Thymus (tissue), 11 donors: ENCODE data around the gene PTPRR. TPM values are rescaled to one million over a fixed set of nuclear protein-coding genes. Genes with fewer than 3 reads are reported as not detected.

Source experiments
- DNase-seq, 9 donors: peaks; one replicate each; pipeline ENCODE4 v3.0.0-alpha.2; 2013; ENCODE audit warnings: low spot score in 9 of 9, low read depth in 6 of 9, missing footprints in 1 of 9
- H3K27ac ChIP-seq, 2 donors: one replicate each; pipeline ENCODE4 v1.5.1; 2013; ENCODE audit warnings: control low read depth in 1 of 2, low read depth in 1 of 2, low read length in 1 of 2, mild to moderate bottlenecking in 1 of 2, moderate library complexity in 1 of 2
- H3K27me3 ChIP-seq, 2 donors: one replicate each; pipeline ENCODE4 v1.5.1; 2013; ENCODE audit warnings: low read length in 1 of 2; ENCODE audit not compliant: control insufficient read depth in 2 of 2, insufficient read depth in 1 of 2
- H3K36me3 ChIP-seq, 2 donors: one replicate each; pipeline ENCODE4 v1.5.1; 2013; ENCODE audit warnings: low read length in 1 of 2, mild to moderate bottlenecking in 1 of 2, moderate library complexity in 1 of 2; ENCODE audit not compliant: control insufficient read depth in 2 of 2, insufficient read depth in 2 of 2
- H3K4me1 ChIP-seq, 2 donors: one replicate each; pipeline ENCODE4 v1.5.1; 2013; ENCODE audit warnings: low read length in 2 of 2; ENCODE audit not compliant: control insufficient read depth in 2 of 2, insufficient read depth in 2 of 2
- H3K4me3 ChIP-seq, 2 donors: one replicate each; pipeline ENCODE4 v1.5.1; 2013; ENCODE audit warnings: low read length in 2 of 2, control low read depth in 1 of 2, mild to moderate bottlenecking in 1 of 2
- H3K9me3 ChIP-seq, 2 donors: one replicate each; pipeline ENCODE4 v1.5.1; 2013; ENCODE audit warnings: low read length in 1 of 2, mild to moderate bottlenecking in 1 of 2; ENCODE audit not compliant: control insufficient read depth in 2 of 2, insufficient read depth in 1 of 2
- WGBS: extraction: QIAGEN DNeasy Blood & Tissue Kit; methylation state at CpG from one replicate; pipeline ENCODE4 v1.1.7; 2013; 5-methylcytosine and 5-hydroxymethylcytosine counted together
- polyA plus RNA-seq: library from polyadenylated mRNA; stranded (reverse); fragments of 200-250 nt; gene quantifications from one replicate; pipeline ENCODE4 v1.2.3, GENCODE V29; 2013
- total RNA-seq: library from RNA; stranded (reverse); fragments of 120-200 nt; gene quantifications from one replicate; pipeline ENCODE4 v1.2.4, GENCODE V29; 2013
- donor health status: healthy.

The PTPRR gene
- total and polyA plus RNA-seq, 2 donors: 0.21 to 0.38 TPM

- Histone ChIP-seq H3K27ac (no peak overlapping the region), H3K27me3 (no peaks in the 10 kb centered on the region), H3K4me3 (no peak overlapping the region), H3K9me3 (no peaks in the 10 kb centered on the region), H3K4me1 (no peaks in the 10 kb centered on the region), H3K36me3 (no peaks in the 10 kb centered on the region)
- DNase-seq: no peak
- 96% methylated on average over 4 of the region's 4 CpGs for WGBS
These were observed 321.9 kb downstream of the PTPRR start for GRCh38 chr12:70598467-70599193.

DNA sequence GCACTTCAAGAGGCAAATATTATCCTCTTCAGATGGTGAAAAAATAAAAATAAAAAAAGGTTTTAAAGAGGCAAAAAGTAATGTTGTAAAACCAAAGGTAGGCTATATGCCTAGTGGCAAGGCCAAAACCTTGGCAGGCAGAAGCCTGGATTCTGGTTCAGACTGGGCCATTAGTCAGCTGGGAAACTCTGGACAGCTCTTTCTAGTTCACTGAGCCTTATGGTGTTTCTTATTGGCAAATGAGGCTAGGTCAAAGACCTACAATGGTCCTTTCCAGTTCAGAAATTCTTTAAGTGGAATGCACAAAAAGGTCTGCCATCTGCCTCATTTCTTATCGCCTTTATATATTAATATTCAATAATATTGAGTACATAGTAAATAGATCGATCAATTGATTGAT, 327.9 kb downstream of the PTPRR start:
- WGBS: 97% methylated on average over 2 of the region's 2 CpGs
- no peak overlapping the region for H3K27ac ChIP-seq

DNA sequence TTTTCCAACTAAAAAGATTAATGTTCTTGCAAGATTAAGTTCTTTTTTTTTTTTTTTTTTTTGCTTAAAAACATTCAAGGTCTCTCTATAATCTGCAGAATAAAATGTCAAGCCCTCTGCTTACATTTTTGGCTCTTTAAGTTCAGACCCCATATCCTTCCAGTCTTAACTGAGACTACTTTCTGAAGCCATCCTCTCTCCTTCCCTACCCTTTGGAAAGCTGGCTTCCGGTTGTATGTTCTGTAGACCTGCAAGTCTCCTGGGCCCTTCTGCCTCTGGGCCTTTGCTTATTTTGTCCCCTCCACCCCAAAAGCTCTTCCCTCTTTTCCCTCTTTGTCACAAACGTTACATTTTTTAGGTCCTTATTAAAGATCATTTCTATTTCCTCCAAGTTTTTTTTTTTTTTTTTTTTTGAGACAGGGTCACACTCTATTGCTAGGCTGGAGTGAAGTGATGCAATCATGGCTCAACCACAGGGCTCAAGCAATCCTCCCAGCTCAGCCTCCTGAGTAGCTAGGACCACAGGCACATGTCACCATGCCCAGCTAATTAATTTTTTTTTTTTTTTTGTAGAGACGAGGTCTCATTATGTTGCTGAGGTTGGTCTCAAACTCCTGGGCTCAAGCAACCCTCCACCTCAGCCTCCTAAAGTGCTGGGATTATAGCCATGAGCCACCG, 329.9 kb downstream of the PTPRR start:
- Histone ChIP-seq H3K4me3 (no peak overlapping the region), H3K27ac (no peak overlapping the region), H3K9me3 (no peaks in the 10 kb centered on the region), H3K27me3 (no peaks in the 10 kb centered on the region), H3K4me1 (no peaks in the 10 kb centered on the region), H3K36me3 (no peaks in the 10 kb centered on the region)
- 88% methylated on average over 4 of the region's 4 CpGs for WGBS
- no peak for DNase-seq

More for the DNA sequence above, 327.9 kb downstream of the PTPRR start:
- H3K4me3 ChIP-seq: no peak overlapping the region
- no peaks in the 10 kb centered on the region for H3K36me3 ChIP-seq
- H3K4me1 ChIP-seq: no peaks in the 10 kb centered on the region
- no peaks in the 10 kb centered on the region for H3K27me3 ChIP-seq
- DNase-seq: no peak
- no peaks in the 10 kb centered on the region for H3K9me3 ChIP-seq

- Histone ChIP-seq H3K4me3 (no peak overlapping the region), H3K27me3 (no peaks in the 10 kb centered on the region), H3K9me3 (no peaks in the 10 kb centered on the region), H3K36me3 (no peaks in the 10 kb centered on the region), H3K4me1 (no peaks in the 10 kb centered on the region), H3K27ac (no peak overlapping the region)
- 36% methylated on average over 6 of the region's 6 CpGs for WGBS
- peak in 8 of 9 donors; percentile 29 to 63 (median 42) for DNase-seq
These were observed 330.5 kb downstream of the PTPRR start for GRCh38 chr12:70590051-70590450.

Other genes starting within 250 kb of the PTPRR start
- gene TSPAN8, start 237.3 kb upstream of the PTPRR start, total RNA-seq: 0.33 TPM
- 5.9 TPM for gene TSPAN8, start 237.3 kb upstream of the PTPRR start, polyA plus RNA-seq